Osteoblast (primary cell): ENCODE data around the gene CDX2. TPM values are rescaled to one million over a fixed set of nuclear protein-coding genes. Genes with fewer than 3 reads are reported as not detected.

ENCODE experiments used
- DNase-seq: peaks from one replicate; pipeline ENCODE4 v3.0.0; 2011; ENCODE audit warnings: low spot score, mixed read lengths; ENCODE audit not compliant: insufficient read length; ENCODE audit errors: missing footprints
- H2AFZ ChIP-seq: 2 replicates; pipeline ENCODE4 v1.6.0; 2011; ENCODE audit warnings: mild to moderate bottlenecking, low read length
- H3K27ac ChIP-seq: 2 replicates; pipeline ENCODE4 v1.5.1; 2011; ENCODE audit warnings: mild to moderate bottlenecking, low read depth, low read length, moderate library complexity
- H3K27me3 ChIP-seq: 2 replicates; pipeline ENCODE4 v1.6.0; 2012; ENCODE audit warnings: mild to moderate bottlenecking, control low read depth, inconsistent platforms, low read length, moderate library complexity; ENCODE audit not compliant: insufficient read depth
- H3K36me3 ChIP-seq: 2 replicates; pipeline ENCODE4 v1.5.1; 2011; ENCODE audit warnings: mild to moderate bottlenecking, low read length, control low read depth, moderate library complexity; ENCODE audit not compliant: insufficient read depth
- H3K4me1 ChIP-seq: 2 replicates; pipeline ENCODE4 v1.5.1; 2011; ENCODE audit warnings: mild to moderate bottlenecking, low read length, control low read depth, moderate library complexity; ENCODE audit not compliant: insufficient read depth
- H3K4me2 ChIP-seq: 2 replicates; pipeline ENCODE4 v1.6.0; 2011; ENCODE audit warnings: mild to moderate bottlenecking, low read length; ENCODE audit not compliant: insufficient read depth
- H3K4me3 ChIP-seq: fragments of 200-600 bp; sonication (generic); 3 replicates; pipeline ENCODE4 v1.5.1; 2012; ENCODE audit warnings: mild to moderate bottlenecking, low read length, inconsistent platforms; ENCODE audit not compliant: insufficient read depth
- H3K79me2 ChIP-seq: 2 replicates; pipeline ENCODE4 v1.6.0; 2012; ENCODE audit warnings: mild to moderate bottlenecking, low read length, control low read depth, inconsistent platforms; ENCODE audit not compliant: insufficient read depth
- H3K9me3 ChIP-seq: 2 replicates; pipeline ENCODE4 v1.5.1; 2011; ENCODE audit warnings: low read depth, low read length, control low read depth
- H4K20me1 ChIP-seq: 2 replicates; pipeline ENCODE4 v1.6.0; 2012; ENCODE audit warnings: mild to moderate bottlenecking, low read length, control low read depth; ENCODE audit not compliant: insufficient read depth
- total RNA-seq: library from RNA; depleted of rRNA; stranded (reverse); fragments of >200 nt; gene quantifications from 2 replicates; pipeline ENCODE4 v1.2.3, GENCODE V29; 2012
- TF ChIP-seq, protein P1 (sequence below): IDR thresholded peaks from 2 replicates; pipeline ENCODE4 v1.5.1; 2011; ENCODE audit warnings: mild to moderate bottlenecking, low read depth, low read length, moderate library complexity; ENCODE audit errors: extremely low read depth

CDX2 gene
- total RNA-seq, 1 donor = not detected

DNA sequence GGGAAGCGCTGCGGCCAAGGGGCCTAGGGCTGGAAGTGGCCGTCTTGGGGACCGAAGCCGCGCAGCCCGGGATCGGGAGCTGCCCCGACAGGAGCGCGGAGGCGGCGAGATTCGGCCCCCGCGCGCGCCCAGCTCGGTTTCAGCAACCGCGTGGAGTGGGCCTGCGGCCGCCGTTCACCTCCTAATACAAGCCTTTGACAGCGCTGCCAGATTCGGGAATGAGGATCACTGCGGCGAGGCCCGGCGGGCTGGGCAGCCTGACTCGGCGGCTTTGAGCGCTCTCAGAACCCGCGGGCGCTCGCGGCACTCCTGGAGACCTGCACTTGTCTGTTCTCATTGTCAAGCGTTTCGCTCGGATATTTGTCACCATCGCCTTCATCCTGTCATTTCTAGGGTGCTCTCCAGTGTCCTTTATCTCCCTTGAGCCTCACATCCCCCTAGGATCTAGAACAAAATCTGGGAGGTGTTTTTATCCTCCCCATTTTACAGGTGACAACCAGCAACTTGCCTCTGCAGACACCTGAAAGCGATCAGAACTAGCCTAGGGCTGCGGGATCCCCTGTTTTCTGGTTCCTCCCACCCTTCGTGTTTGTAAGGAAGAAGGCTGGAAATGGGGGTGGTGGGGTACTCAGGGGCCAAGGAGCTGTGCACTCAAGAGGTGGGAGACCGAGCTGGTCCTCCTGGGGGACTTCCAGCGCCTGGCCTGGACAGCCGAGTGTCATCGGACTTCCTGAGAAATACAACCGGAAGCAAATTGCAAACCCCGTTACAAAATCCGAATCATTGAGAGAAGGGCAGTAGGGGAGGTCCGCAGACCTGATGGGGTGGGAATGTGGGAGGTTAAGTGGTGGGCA is 1.5 kb upstream of the CDX2 start:
- Histone ChIP-seq H3K9me3 (no peaks in the 10 kb centered on the region), H3K4me1 (no peaks in the 10 kb centered on the region), H3K4me2 (no peak overlapping the region), H3K36me3 (no peaks in the 10 kb centered on the region), H3K4me3 (no peak overlapping the region), H2AFZ (no peak overlapping the region), H3K79me2 (no peaks in the 10 kb centered on the region), H3K27me3 (peaks cover 98% of the 10 kb centered on the region), H3K27ac (no peak overlapping the region), H4K20me1 (no peaks in the 10 kb centered on the region)
- TF ChIP-seq, protein P1, sequence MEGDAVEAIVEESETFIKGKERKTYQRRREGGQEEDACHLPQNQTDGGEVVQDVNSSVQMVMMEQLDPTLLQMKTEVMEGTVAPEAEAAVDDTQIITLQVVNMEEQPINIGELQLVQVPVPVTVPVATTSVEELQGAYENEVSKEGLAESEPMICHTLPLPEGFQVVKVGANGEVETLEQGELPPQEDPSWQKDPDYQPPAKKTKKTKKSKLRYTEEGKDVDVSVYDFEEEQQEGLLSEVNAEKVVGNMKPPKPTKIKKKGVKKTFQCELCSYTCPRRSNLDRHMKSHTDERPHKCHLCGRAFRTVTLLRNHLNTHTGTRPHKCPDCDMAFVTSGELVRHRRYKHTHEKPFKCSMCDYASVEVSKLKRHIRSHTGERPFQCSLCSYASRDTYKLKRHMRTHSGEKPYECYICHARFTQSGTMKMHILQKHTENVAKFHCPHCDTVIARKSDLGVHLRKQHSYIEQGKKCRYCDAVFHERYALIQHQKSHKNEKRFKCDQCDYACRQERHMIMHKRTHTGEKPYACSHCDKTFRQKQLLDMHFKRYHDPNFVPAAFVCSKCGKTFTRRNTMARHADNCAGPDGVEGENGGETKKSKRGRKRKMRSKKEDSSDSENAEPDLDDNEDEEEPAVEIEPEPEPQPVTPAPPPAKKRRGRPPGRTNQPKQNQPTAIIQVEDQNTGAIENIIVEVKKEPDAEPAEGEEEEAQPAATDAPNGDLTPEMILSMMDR = no peak
- peak; percentile 77 for DNase-seq

- Histone ChIP-seq H3K27me3 (peaks cover 98% of the 10 kb centered on the region), H3K4me2 (no peak overlapping the region), H3K27ac (no peak overlapping the region), H2AFZ (no peak overlapping the region), H3K4me1 (no peaks in the 10 kb centered on the region), H3K79me2 (no peaks in the 10 kb centered on the region), H4K20me1 (no peaks in the 10 kb centered on the region), H3K4me3 (no peak overlapping the region), H3K36me3 (no peaks in the 10 kb centered on the region), H3K9me3 (no peaks in the 10 kb centered on the region)
- DNase-seq = peak; percentile 84
- TF ChIP-seq, protein P1 = no peak
Measured at GRCh38 chr13:27969866-27970229, 733 bp upstream of the CDX2 start.

DNA sequence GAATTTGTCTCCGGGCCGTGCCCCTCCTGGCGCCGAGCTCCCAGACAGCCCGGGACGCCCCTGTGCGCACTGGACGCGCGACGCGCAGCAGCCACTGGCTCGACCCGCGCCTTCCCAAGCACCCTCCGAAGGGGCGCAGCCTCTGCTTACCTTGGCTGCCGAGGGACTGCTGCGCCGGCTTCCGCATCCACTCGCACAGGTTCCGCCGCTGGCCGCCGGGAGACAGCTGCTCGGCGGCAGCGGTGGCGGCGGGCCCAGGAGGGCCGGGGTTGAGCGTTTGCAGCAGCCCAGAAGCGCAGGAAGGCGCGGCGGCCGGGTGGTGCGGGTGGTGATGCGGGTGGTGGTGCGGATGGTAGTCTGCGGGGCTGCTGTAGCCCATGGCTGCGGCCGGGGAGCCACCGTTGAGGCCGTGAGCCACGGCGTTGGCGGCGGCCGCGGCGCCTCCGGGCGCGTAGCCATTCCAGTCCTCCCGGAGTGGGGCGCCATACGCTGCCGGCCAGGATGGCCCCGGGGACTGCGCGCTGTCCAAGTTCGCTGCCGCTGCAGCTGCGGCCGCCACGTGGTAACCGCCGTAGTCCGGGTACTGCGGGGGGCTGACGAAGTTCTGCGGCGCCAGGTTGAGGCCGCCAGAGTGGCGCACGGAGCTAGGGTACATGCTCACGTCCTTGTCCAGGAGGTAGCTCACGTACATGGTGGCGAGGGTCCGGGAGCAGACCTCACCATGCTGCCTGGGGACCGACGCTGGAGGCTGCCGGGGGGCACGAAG is 616 bp downstream of the CDX2 start:
- no peak overlapping the region for H3K4me3 ChIP-seq
- no peaks in the 10 kb centered on the region for H3K4me1 ChIP-seq
- H3K27ac ChIP-seq = no peak overlapping the region
- H2AFZ ChIP-seq = no peak overlapping the region
- H3K9me3 ChIP-seq = no peaks in the 10 kb centered on the region
- DNase-seq = peak; percentile 66
- H3K79me2 ChIP-seq = no peaks in the 10 kb centered on the region
- H3K4me2 ChIP-seq = no peak overlapping the region
- TF ChIP-seq, protein P1 = no peak
- H3K27me3 ChIP-seq = peaks cover 91% of the 10 kb centered on the region
- no peaks in the 10 kb centered on the region for H4K20me1 ChIP-seq
- H3K36me3 ChIP-seq = no peaks in the 10 kb centered on the region

GRCh38 chr13:27967736-27968315 is 1.3 kb downstream of the CDX2 start:
- Histone ChIP-seq H3K4me2 (no peak overlapping the region), H3K4me1 (no peaks in the 10 kb centered on the region), H3K27me3 (peaks cover 85% of the 10 kb centered on the region), H3K36me3 (no peaks in the 10 kb centered on the region), H3K27ac (no peak overlapping the region), H3K9me3 (no peaks in the 10 kb centered on the region), H2AFZ (no peak overlapping the region), H3K4me3 (no peak overlapping the region), H4K20me1 (no peaks in the 10 kb centered on the region), H3K79me2 (no peaks in the 10 kb centered on the region)
- DNase-seq = peak; percentile 85
- TF ChIP-seq, protein P1 = no peak
